Smooth muscle cell (in vitro differentiated cells): ENCODE data around the gene DCLRE1A. TPM values are rescaled to one million over a fixed set of nuclear protein-coding genes. Genes with fewer than 3 reads are reported as not detected.
A peak's percentile ranks its signal among the peaks of the same experiment; 100 is the strongest.

Experiments used
- DNase-seq: peaks from one replicate; lab custom pipeline; 2025; ENCODE audit not compliant: unreplicated experiment; lab: John Stamatoyannopoulos, UW
- H2AFZ ChIP-seq: fragments of 200-600 bp; sonication (generic); 2 replicates; pipeline ENCODE4 v1.6.0; 2016; ENCODE audit warnings: antibody characterized with exemption, low read depth, mild to moderate bottlenecking
- H3F3A ChIP-seq: fragments of 200-600 bp; sonication (generic); 2 replicates; pipeline ENCODE4 v1.6.0; 2017; ENCODE audit warnings: antibody characterized with exemption, low read depth
- H3K27ac ChIP-seq: fragments of 200-600 bp; sonication (generic); 2 replicates; pipeline ENCODE4 v1.5.1; 2016; ENCODE audit warnings: low read depth, mild to moderate bottlenecking
- H3K27me3 ChIP-seq: fragments of 200-600 bp; sonication (generic); 2 replicates; pipeline ENCODE4 v1.6.1; 2016; ENCODE audit warnings: low read depth, mild to moderate bottlenecking
- H3K36me3 ChIP-seq: fragments of 200-600 bp; sonication (generic); 2 replicates; pipeline ENCODE4 v1.5.1; 2016; ENCODE audit warnings: low read depth
- H3K4me1 ChIP-seq: fragments of 200-600 bp; sonication (generic); 2 replicates; pipeline ENCODE4 v1.5.1; 2016; ENCODE audit warnings: low read depth
- H3K4me2 ChIP-seq: fragments of 200-600 bp; sonication (generic); 2 replicates; pipeline ENCODE4 v1.6.0; 2016; ENCODE audit warnings: mild to moderate bottlenecking
- H3K4me3 ChIP-seq: fragments of 200-600 bp; sonication (generic); 2 replicates; pipeline ENCODE4 v1.5.1; 2016; ENCODE audit warnings: mild to moderate bottlenecking
- H3K79me2 ChIP-seq: fragments of 200-600 bp; sonication (generic); 2 replicates; pipeline ENCODE4 v1.6.0; 2016; ENCODE audit warnings: low read depth, mild to moderate bottlenecking
- H3K9ac ChIP-seq: fragments of 200-600 bp; sonication (generic); 2 replicates; pipeline ENCODE4 v1.6.0; 2016; ENCODE audit warnings: low read depth
- H3K9me3 ChIP-seq: fragments of 200-600 bp; sonication (generic); replicated peaks from 2 replicates; pipeline ENCODE4 v1.5.1; 2016; ENCODE audit warnings: low read depth
- H4K20me1 ChIP-seq: fragments of 200-600 bp; sonication (generic); 2 replicates; pipeline ENCODE4 v1.6.0; 2016; ENCODE audit warnings: low read depth
- WGBS: methylation state at CpG from one replicate; pipeline ENCODE4 v1.1.7; 2016; ENCODE audit warnings: low lambda C conversion rate; 5-methylcytosine and 5-hydroxymethylcytosine counted together
- polyA plus RNA-seq: library from polyadenylated mRNA; unstranded; fragments of >200 nt; fragmentation: Nextera tagmentation; extraction: Ambion mirVana; gene quantifications from 2 replicates; pipeline ENCODE4 v1.2.1, GENCODE V29; 2016
- small RNA-seq: library from RNA; depleted of rRNA; stranded (forward); fragments of <200 nt; gene quantifications from one replicate; pipeline ENCODE3, GENCODE V24; 2014
- total RNA-seq: library from RNA; depleted of rRNA; stranded (reverse); fragments of >200 nt; gene quantifications from 2 replicates; pipeline ENCODE4 v1.2.3, GENCODE V29; 2014
- TF ChIP-seq, protein P1 (sequence below): fragments of 200-600 bp; sonication (generic); IDR thresholded peaks from 2 replicates; pipeline ENCODE4 v1.5.1; 2017; ENCODE audit warnings: borderline replicate concordance, mild to moderate bottlenecking, antibody characterized with exemption; ENCODE audit not compliant: insufficient read depth, poor library complexity, severe bottlenecking

The DCLRE1A gene
- total and polyA plus RNA-seq, 2 experiments from 2014 or later: 2.4 to 3.8 TPM

GRCh38 chr10:113788604-113789083 is 65.2 kb downstream of the DCLRE1A start:
- Histone ChIP-seq H3K36me3 (no peaks in the 10 kb centered on the region), H3K27me3 (no peaks in the 10 kb centered on the region), H4K20me1 (no peaks in the 10 kb centered on the region), H3K79me2 (no peaks in the 10 kb centered on the region), H3F3A (peaks cover 6% of the 10 kb centered on the region), H2AFZ (peak overlapping the region; percentile 6), H3K4me2 (peak overlapping the region; percentile 36), H3K4me1 (no peaks in the 10 kb centered on the region), H3K27ac (peak overlapping the region; percentile 44), H3K4me3 (no peak overlapping the region), H3K9me3 (no peaks in the 10 kb centered on the region), H3K9ac (no peak overlapping the region)
- DNase-seq: no peak
- WGBS: 39% methylated on average over 9 of the region's 9 CpGs
- TF ChIP-seq, protein P1, sequence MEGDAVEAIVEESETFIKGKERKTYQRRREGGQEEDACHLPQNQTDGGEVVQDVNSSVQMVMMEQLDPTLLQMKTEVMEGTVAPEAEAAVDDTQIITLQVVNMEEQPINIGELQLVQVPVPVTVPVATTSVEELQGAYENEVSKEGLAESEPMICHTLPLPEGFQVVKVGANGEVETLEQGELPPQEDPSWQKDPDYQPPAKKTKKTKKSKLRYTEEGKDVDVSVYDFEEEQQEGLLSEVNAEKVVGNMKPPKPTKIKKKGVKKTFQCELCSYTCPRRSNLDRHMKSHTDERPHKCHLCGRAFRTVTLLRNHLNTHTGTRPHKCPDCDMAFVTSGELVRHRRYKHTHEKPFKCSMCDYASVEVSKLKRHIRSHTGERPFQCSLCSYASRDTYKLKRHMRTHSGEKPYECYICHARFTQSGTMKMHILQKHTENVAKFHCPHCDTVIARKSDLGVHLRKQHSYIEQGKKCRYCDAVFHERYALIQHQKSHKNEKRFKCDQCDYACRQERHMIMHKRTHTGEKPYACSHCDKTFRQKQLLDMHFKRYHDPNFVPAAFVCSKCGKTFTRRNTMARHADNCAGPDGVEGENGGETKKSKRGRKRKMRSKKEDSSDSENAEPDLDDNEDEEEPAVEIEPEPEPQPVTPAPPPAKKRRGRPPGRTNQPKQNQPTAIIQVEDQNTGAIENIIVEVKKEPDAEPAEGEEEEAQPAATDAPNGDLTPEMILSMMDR: no peak

Small RNAs within 50 kb of the gene (small RNA-seq; reads per million reads assigned to genes)
- gene RF00560: 0.29 reads per million, percentile 5 among the genes with 10 or more reads in this experiment

Other genes with a start within 250 kb of the DCLRE1A start
- gene NRAP, start 190.0 kb downstream of the DCLRE1A start, total RNA-seq: not detected in 2 replicates
- not detected in 2 replicates for gene NRAP, start 190.0 kb downstream of the DCLRE1A start, polyA plus RNA-seq
- gene CASP7, start 174.2 kb downstream of the DCLRE1A start, total RNA-seq: 21.5 and 25.8 TPM in 2 replicates
- gene CASP7, start 174.2 kb downstream of the DCLRE1A start, polyA plus RNA-seq: 12.3 and 16.2 TPM in 2 replicates
- not detected in 2 replicates for gene PLEKHS1, start 102.4 kb downstream of the DCLRE1A start, total RNA-seq
- not detected in 2 replicates for gene PLEKHS1, start 102.4 kb downstream of the DCLRE1A start, polyA plus RNA-seq
- gene NHLRC2, start 579 bp upstream of the DCLRE1A start, total RNA-seq: 14.4 and 27.7 TPM in 2 replicates
- 3.9 and 5.1 TPM in 2 replicates for gene NHLRC2, start 579 bp upstream of the DCLRE1A start, polyA plus RNA-seq
- gene ADRB1, start 189.8 kb upstream of the DCLRE1A start, total RNA-seq: not detected in 2 replicates
- gene ADRB1, start 189.8 kb upstream of the DCLRE1A start, polyA plus RNA-seq: not detected in 2 replicates